Measurements from ENCODE around the gene PITPNM3. TPM values are rescaled to one million over a fixed set of nuclear protein-coding genes. Genes with fewer than 3 reads are reported as not detected.

Gene PITPNM3
- total RNA-seq, 1 donor from 2014 or later = 1.1 TPM

DNA sequence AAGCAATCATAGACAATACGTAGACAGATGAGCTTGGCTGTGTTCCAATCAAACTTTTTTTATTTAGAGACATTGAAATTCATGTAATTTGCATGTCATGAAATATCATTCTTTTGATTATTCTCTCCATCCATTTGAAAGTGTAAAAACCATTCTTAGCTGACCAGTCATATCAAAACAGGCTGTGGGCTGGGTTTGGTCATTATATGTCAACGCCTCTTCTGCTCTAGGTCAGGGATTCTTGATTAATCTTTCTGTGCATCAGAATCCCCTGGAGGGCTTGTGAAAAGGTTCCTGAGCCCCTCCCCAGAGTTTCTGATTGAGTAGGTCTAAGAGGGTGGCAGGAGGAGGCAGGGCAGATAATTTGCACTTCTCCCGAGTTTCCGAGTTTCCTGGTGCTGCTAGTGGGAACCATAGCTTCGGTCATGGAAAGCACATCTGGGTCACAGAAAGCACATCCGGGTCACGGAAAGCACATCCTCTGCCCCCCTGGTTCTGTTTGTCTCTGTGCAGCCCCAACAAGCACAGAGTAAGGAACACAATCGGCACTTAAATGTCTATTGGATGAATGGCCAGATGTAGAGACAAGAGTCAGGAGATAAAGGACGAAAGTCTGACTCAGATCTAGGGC is 95.7 kb downstream of the PITPNM3 start:
- intact Hi-C loops (cut with micrococcal nuclease) = no loop called here
- DNase-seq (no peak), ATAC-seq (ENCODE audit: low read depth) (no peak)
- no peaks in the 10 kb centered on the region for H3K9me3 Mint-ChIP-seq
- H3K27me3 Mint-ChIP-seq = no peaks in the 10 kb centered on the region
- H3K27ac Mint-ChIP-seq = no peak overlapping the region
- CTCF ChIA-PET = no interaction called here
- TF ChIP-seq, protein P1, sequence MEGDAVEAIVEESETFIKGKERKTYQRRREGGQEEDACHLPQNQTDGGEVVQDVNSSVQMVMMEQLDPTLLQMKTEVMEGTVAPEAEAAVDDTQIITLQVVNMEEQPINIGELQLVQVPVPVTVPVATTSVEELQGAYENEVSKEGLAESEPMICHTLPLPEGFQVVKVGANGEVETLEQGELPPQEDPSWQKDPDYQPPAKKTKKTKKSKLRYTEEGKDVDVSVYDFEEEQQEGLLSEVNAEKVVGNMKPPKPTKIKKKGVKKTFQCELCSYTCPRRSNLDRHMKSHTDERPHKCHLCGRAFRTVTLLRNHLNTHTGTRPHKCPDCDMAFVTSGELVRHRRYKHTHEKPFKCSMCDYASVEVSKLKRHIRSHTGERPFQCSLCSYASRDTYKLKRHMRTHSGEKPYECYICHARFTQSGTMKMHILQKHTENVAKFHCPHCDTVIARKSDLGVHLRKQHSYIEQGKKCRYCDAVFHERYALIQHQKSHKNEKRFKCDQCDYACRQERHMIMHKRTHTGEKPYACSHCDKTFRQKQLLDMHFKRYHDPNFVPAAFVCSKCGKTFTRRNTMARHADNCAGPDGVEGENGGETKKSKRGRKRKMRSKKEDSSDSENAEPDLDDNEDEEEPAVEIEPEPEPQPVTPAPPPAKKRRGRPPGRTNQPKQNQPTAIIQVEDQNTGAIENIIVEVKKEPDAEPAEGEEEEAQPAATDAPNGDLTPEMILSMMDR (IDR thresholded peaks at IDR 0.05) = no peak
- no peaks in the 10 kb centered on the region for H3K36me3 Mint-ChIP-seq (ENCODE audit: low read depth)
- H3K4me1 Mint-ChIP-seq = peaks cover 7% of the 10 kb centered on the region
- H3K4me3 Mint-ChIP-seq = no peak overlapping the region
- POLR2A ChIA-PET = no interaction called here

DNA sequence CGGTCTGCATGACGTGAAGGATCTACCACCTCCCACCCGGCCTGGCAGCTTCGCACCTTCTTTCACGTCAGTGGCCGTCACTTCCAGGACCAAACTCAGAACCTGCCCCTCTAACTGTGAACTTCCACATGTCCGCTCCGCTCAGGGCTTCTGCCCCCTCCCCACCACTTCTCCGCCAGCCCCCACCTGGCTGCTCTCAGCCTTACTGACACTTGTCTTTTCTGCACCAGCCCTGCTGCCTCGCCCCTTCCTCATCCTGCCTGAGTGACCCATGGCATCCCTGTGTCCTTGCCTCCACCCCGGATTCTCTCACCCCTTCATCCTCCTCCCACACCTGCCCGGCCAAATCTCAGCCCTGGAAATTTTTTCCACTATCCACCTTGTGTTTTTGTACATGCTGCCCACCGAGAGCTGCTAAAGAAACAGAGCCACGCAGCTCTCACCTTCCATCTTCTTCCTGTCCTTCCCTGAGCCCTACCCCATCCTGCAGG is 97.8 kb downstream of the PITPNM3 start:
- H3K36me3 Mint-ChIP-seq (ENCODE audit: low read depth) = no peaks in the 10 kb centered on the region
- H3K27me3 Mint-ChIP-seq = no peaks in the 10 kb centered on the region
- POLR2A ChIA-PET = no interaction called here
- no peak overlapping the region for H3K4me3 Mint-ChIP-seq
- intact Hi-C loops (cut with micrococcal nuclease) = no loop called here
- CTCF ChIA-PET = interaction anchor here (1.5 kb wide), 1 partner anchor 15 kb away, joined by 3 read pairs; no protein-coding TSS in a partner anchor
- TF ChIP-seq, protein P1 (IDR thresholded peaks at IDR 0.05) = no peak
- ATAC-seq (ENCODE audit: low read depth) (no peak), DNase-seq (no peak)
- H3K9me3 Mint-ChIP-seq = no peaks in the 10 kb centered on the region
- no peak overlapping the region for H3K27ac Mint-ChIP-seq
- H3K4me1 Mint-ChIP-seq = peaks cover 14% of the 10 kb centered on the region

DNA sequence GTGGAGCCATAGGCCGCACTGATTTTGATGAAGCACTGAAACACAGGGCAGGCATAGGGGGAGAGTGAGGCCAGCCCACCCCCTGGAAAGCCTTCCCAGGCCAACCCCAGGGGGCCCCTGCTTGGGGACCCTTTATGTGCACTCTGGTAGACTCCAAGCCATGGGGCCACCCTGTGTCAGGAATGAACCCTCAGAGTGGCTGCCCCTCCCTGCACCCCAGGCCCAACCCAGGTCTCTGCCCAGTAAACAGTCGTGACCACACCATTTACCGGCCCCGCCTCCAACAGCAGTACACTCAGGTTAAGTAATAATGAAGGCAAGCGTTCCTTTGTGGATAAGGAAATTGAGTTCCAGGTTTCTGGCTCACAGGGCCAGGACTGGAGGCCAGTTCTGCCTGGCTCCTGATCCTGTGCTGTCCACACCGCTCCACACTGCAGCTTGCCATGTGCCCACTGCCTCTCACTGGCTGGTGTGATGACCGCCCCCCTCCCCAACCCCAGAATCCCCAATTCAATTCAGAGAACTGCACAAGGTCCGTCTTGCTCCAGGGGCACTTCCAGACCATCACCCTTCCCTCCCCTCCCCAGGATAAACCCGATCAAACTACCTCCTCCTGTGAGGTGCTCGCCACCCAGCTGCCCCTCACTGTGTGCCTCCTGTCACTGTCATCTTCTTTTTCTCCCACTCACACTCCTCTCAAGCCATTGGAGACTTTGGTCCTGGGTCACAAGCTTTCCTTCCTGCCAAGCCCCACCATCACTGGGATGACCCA is 98.5 kb downstream of the PITPNM3 start:
- TF ChIP-seq, protein P1 (IDR thresholded peaks at IDR 0.05) = no peak
- Mint-ChIP-seq H3K27ac (no peak overlapping the region), H3K36me3 (ENCODE audit: low read depth) (no peaks in the 10 kb centered on the region), H3K4me1 (peaks cover 20% of the 10 kb centered on the region), H3K4me3 (no peak overlapping the region), H3K27me3 (no peaks in the 10 kb centered on the region), H3K9me3 (no peaks in the 10 kb centered on the region)
- intact Hi-C loops (cut with micrococcal nuclease) = no loop called here
- POLR2A ChIA-PET = no interaction called here
- CTCF ChIA-PET = no interaction called here
- DNase-seq (no peak), ATAC-seq (ENCODE audit: low read depth) (no peak)

DNA sequence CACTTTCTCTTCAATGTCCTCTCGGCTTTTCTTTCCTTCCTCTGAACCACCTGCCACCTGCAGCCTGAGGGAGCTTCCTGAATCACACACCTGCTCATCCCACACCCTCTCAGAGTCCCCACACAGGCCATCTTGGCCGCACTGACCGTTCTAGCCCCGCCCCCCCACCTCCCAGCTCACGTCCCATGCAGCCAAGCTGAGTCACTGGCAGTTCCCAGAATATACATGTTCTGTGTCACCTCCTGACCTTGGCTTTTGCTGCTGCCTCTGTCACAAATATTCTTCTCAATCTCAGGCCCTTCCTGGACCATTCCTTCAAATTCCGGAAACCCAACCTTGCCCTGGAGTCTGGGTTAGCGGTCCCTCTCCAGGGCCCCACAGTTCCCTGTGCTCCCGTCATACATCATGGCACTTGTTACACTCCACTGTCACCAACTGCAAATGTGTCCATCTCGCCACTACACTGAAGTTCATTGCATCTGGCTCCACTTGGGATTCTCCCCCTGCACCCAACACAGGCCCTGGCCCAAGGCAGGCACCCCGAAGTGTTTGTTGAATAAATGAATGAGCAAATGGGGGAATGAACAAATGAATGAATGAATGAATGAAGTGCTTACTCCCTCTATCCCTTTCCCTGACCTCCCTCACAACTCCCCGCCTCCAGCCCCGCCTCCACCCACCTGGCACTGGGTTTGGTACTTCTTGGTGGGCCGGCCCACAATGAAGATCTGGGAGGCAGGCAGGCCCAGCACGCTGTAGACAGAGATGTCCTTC is 99.3 kb downstream of the PITPNM3 start:
- H3K9me3 Mint-ChIP-seq = no peaks in the 10 kb centered on the region
- ChIA-PET POLR2A (no interaction called here), CTCF (no interaction called here)
- no peak for DNase-seq
- TF ChIP-seq, protein P1 (IDR thresholded peaks at IDR 0.05) = no peak
- no peaks in the 10 kb centered on the region for H3K27me3 Mint-ChIP-seq
- no peak overlapping the region for H3K27ac Mint-ChIP-seq
- H3K4me1 Mint-ChIP-seq = peaks cover 25% of the 10 kb centered on the region
- no peaks in the 10 kb centered on the region for H3K36me3 Mint-ChIP-seq (ENCODE audit: low read depth)
- H3K4me3 Mint-ChIP-seq = no peak overlapping the region
- no peak for ATAC-seq (ENCODE audit: low read depth)
- intact Hi-C loops (cut with micrococcal nuclease) = no loop called here

DNA sequence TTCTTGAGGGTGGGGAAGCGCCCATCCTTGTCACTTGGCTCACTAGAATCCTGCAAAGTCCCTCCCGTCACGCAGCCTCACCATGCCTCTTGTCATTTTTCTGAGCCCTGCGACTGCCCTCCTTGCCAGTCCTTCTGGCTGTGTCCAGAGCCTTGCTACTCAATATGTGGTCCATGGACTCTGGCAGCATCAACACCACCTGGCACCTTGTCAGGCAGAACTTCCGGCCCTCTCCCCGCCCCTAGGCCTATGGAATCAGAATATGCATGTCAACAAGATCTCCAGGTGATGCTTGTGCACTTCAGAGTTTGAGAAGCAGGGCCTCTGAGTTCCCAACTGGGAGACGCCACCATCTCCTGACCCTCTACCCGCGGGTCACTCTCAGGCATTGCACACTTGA is 100.0 kb downstream of the PITPNM3 start:
- no peak overlapping the region for H3K4me3 Mint-ChIP-seq
- no peak for DNase-seq
- H3K9me3 Mint-ChIP-seq = no peaks in the 10 kb centered on the region
- H3K4me1 Mint-ChIP-seq = peaks cover 31% of the 10 kb centered on the region
- H3K27me3 Mint-ChIP-seq = no peaks in the 10 kb centered on the region
- no peaks in the 10 kb centered on the region for H3K36me3 Mint-ChIP-seq (ENCODE audit: low read depth)
- ChIA-PET POLR2A (interaction anchor here (1.9 kb wide), 1 partner anchor 13 kb away, joined by 5 read pairs; the partner anchor contains the start of gene PIMREG), CTCF (no interaction called here)
- no peak for ATAC-seq (ENCODE audit: low read depth)
- no peak overlapping the region for H3K27ac Mint-ChIP-seq
- TF ChIP-seq, protein P1 (IDR thresholded peaks at IDR 0.05) = no peak
- intact Hi-C loops (cut with micrococcal nuclease) = no loop called here
